Neural cell (in vitro differentiated cells): ENCODE data around the gene ARIH1. TPM values are rescaled to one million over a fixed set of nuclear protein-coding genes. Genes with fewer than 3 reads are reported as not detected.

Experiments
- H2AFZ ChIP-seq: fragments of 200-600, 300-800 bp; sonication (generic), shearing (Covaris generic); 2 replicates; pipeline ENCODE4 v1.6.0; 2014; ENCODE audit warnings: low read depth, mild to moderate bottlenecking, antibody characterized with exemption, low read length, moderate library complexity
- H3F3A ChIP-seq: fragments of 200-600 bp; shearing (Covaris generic); 2 replicates; pipeline ENCODE4 v1.6.1; 2016; ENCODE audit warnings: mild to moderate bottlenecking, moderate library complexity, mixed read lengths, antibody characterized with exemption, low read length; ENCODE audit not compliant: insufficient read depth, poor library complexity, severe bottlenecking
- H3K27ac ChIP-seq: fragments of 200-600, 300-800 bp; sonication (generic), shearing (Covaris generic); 2 replicates; pipeline ENCODE4 v1.5.1; 2014; ENCODE audit warnings: mild to moderate bottlenecking, low read length, moderate library complexity
- H3K27me3 ChIP-seq: fragments of 300-800, 200-600 bp; sonication (generic), shearing (Covaris generic); 2 replicates; pipeline ENCODE4 v1.6.0; 2014; ENCODE audit warnings: mild to moderate bottlenecking, low read depth, low read length, moderate library complexity; ENCODE audit not compliant: insufficient read depth
- H3K36me3 ChIP-seq: fragments of 300-800, 200-600 bp; sonication (generic), shearing (Covaris generic); 2 replicates; pipeline ENCODE4 v1.5.1; 2014; ENCODE audit warnings: mild to moderate bottlenecking, antibody characterized with exemption, low read length, moderate library complexity; ENCODE audit not compliant: insufficient read depth
- H3K4me2 ChIP-seq: fragments of 300-800, 200-600 bp; sonication (generic), shearing (Covaris generic); 2 replicates; pipeline ENCODE4 v1.6.0; 2014; ENCODE audit warnings: mild to moderate bottlenecking, low read length
- H3K4me3 ChIP-seq: fragments of 300-800, 200-600 bp; sonication (generic), shearing (Covaris generic); 2 replicates; pipeline ENCODE4 v1.5.1; 2014; ENCODE audit warnings: mild to moderate bottlenecking, low read length, moderate library complexity
- H3K79me2 ChIP-seq: fragments of 200-600 bp; shearing (Covaris generic); replicated peaks from 2 replicates; pipeline ENCODE4 v1.6.0; 2014; ENCODE audit warnings: mild to moderate bottlenecking, low read length, moderate library complexity; ENCODE audit not compliant: insufficient read depth
- H3K9ac ChIP-seq: fragments of 300-800, 200-600 bp; sonication (generic), shearing (Covaris generic); 2 replicates; pipeline ENCODE4 v1.6.1; 2016; ENCODE audit warnings: mild to moderate bottlenecking, low read length, mixed read lengths
- H3K9me2 ChIP-seq: fragments of 200-600 bp; shearing (Covaris generic); 2 replicates; pipeline ENCODE4 v1.6.1; 2016; ENCODE audit warnings: mild to moderate bottlenecking, low read length, mixed read lengths; ENCODE audit not compliant: insufficient read depth
- H3K9me3 ChIP-seq: fragments of 200-600, 300-800 bp; sonication (generic), shearing (Covaris generic); 2 replicates; pipeline ENCODE4 v1.6.1; 2016; ENCODE audit warnings: mild to moderate bottlenecking, mixed run types, low read length, moderate library complexity, mixed read lengths
- H4K20me1 ChIP-seq: fragments of 200-600 bp; shearing (Covaris generic); 2 replicates; pipeline ENCODE4 v1.6.1; 2016; ENCODE audit warnings: mild to moderate bottlenecking, mixed run types; ENCODE audit not compliant: insufficient read depth
- EP300 ChIP-seq: fragments of 450-650 bp; conservative IDR thresholded peaks from 2 replicates; pipeline ENCODE4 v1.6.1; 2014; ENCODE audit warnings: antibody characterized with exemption, mild to moderate bottlenecking, moderate library complexity; ENCODE audit not compliant: poor library complexity, severe bottlenecking
- EZH2 ChIP-seq: fragments of 200-600, 300-800 bp; shearing (Covaris generic), sonication (generic); IDR thresholded peaks from 2 replicates; pipeline ENCODE4 v1.6.1; 2014; ENCODE audit warnings: antibody characterized with exemption, low read length, borderline replicate concordance, mild to moderate bottlenecking; ENCODE audit not compliant: insufficient read depth, poor library complexity, severe bottlenecking
- MXI1 ChIP-seq: fragments of 450-650 bp; conservative IDR thresholded peaks from 2 replicates; pipeline ENCODE4 v1.6.1; 2014; ENCODE audit warnings: antibody characterized with exemption, mild to moderate bottlenecking; ENCODE audit not compliant: poor library complexity, severe bottlenecking
- POLR2AphosphoS5 ChIP-seq: IDR thresholded peaks from 2 replicates; pipeline ENCODE4 v1.6.1; 2012
- RAD21 ChIP-seq: fragments of 450-650 bp; conservative IDR thresholded peaks from 2 replicates; pipeline ENCODE4 v1.6.1; 2014; ENCODE audit warnings: antibody characterized with exemption, mild to moderate bottlenecking, moderate library complexity
- SMC3 ChIP-seq: fragments of 450-650 bp; conservative IDR thresholded peaks from 2 replicates; pipeline ENCODE4 v1.6.1; 2014; ENCODE audit warnings: antibody characterized with exemption, mild to moderate bottlenecking, moderate library complexity; ENCODE audit not compliant: poor library complexity
- TAF1 ChIP-seq: IDR thresholded peaks from 2 replicates; pipeline ENCODE4 v1.6.1; 2012; ENCODE audit warnings: low read depth
- polyA plus RNA-seq: library from polyadenylated mRNA; depleted of rRNA; stranded (reverse); fragments of >200 nt; gene quantifications from 2 replicates; pipeline ENCODE4 v1.2.3, GENCODE V29; 2014
- TF ChIP-seq, protein P1 (sequence below): IDR thresholded peaks from 2 replicates; pipeline ENCODE4 v1.6.1; 2012; ENCODE audit warnings: borderline replicate concordance
- TF ChIP-seq, protein P2 (sequence below): fragments of 450-650 bp; IDR thresholded peaks from 2 replicates; pipeline ENCODE4 v1.5.1; 2014; ENCODE audit warnings: antibody characterized with exemption, mild to moderate bottlenecking, moderate library complexity; ENCODE audit not compliant: poor library complexity, severe bottlenecking

The ARIH1 gene
- polyA plus RNA-seq, 1 donor from 2014 or later = 72.1 TPM

DNA sequence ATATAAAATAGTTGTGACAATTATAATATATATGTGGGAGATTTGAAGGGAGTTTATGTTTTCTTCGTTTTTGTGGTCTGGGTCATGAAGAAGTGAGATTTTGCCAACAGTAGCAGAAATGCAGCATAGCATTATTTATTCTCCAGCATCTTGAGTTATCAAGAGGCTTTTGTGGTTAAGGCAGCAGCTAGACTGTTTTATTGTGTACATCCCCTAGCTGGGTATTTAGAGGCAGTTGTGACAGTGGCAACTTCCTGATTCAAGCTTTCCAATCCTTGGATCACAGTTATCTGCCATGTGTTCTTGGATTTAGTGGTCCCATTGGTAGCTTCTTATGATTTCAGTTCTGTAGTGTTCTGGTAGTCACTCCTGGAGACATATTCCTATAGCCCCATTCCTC is 29.0 kb downstream of the ARIH1 start:
- no peaks in the 10 kb centered on the region for H3K27me3 ChIP-seq
- no peak overlapping the region for H3K4me3 ChIP-seq
- H3K36me3 ChIP-seq = peaks cover 7% of the 10 kb centered on the region
- peaks cover 93% of the 10 kb centered on the region for H3K79me2 ChIP-seq
- H3K4me2 ChIP-seq = no peak overlapping the region
- H3K9me2 ChIP-seq = no peaks in the 10 kb centered on the region
- no peaks in the 10 kb centered on the region for H3F3A ChIP-seq
- TF ChIP-seq POLR2AphosphoS5 (no peak), SMC3 (no peak), EP300 (no peak), MXI1 (no peak), TAF1 (no peak), RAD21 (no peak), EZH2 (no peak)
- TF ChIP-seq, protein P1, sequence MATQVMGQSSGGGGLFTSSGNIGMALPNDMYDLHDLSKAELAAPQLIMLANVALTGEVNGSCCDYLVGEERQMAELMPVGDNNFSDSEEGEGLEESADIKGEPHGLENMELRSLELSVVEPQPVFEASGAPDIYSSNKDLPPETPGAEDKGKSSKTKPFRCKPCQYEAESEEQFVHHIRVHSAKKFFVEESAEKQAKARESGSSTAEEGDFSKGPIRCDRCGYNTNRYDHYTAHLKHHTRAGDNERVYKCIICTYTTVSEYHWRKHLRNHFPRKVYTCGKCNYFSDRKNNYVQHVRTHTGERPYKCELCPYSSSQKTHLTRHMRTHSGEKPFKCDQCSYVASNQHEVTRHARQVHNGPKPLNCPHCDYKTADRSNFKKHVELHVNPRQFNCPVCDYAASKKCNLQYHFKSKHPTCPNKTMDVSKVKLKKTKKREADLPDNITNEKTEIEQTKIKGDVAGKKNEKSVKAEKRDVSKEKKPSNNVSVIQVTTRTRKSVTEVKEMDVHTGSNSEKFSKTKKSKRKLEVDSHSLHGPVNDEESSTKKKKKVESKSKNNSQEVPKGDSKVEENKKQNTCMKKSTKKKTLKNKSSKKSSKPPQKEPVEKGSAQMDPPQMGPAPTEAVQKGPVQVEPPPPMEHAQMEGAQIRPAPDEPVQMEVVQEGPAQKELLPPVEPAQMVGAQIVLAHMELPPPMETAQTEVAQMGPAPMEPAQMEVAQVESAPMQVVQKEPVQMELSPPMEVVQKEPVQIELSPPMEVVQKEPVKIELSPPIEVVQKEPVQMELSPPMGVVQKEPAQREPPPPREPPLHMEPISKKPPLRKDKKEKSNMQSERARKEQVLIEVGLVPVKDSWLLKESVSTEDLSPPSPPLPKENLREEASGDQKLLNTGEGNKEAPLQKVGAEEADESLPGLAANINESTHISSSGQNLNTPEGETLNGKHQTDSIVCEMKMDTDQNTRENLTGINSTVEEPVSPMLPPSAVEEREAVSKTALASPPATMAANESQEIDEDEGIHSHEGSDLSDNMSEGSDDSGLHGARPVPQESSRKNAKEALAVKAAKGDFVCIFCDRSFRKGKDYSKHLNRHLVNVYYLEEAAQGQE = no peak
- TF ChIP-seq, protein P2, sequence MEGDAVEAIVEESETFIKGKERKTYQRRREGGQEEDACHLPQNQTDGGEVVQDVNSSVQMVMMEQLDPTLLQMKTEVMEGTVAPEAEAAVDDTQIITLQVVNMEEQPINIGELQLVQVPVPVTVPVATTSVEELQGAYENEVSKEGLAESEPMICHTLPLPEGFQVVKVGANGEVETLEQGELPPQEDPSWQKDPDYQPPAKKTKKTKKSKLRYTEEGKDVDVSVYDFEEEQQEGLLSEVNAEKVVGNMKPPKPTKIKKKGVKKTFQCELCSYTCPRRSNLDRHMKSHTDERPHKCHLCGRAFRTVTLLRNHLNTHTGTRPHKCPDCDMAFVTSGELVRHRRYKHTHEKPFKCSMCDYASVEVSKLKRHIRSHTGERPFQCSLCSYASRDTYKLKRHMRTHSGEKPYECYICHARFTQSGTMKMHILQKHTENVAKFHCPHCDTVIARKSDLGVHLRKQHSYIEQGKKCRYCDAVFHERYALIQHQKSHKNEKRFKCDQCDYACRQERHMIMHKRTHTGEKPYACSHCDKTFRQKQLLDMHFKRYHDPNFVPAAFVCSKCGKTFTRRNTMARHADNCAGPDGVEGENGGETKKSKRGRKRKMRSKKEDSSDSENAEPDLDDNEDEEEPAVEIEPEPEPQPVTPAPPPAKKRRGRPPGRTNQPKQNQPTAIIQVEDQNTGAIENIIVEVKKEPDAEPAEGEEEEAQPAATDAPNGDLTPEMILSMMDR = no peak
- H3K27ac ChIP-seq = no peak overlapping the region
- H3K9ac ChIP-seq = no peak overlapping the region
- H4K20me1 ChIP-seq = peaks cover 27% of the 10 kb centered on the region
- no peak overlapping the region for H2AFZ ChIP-seq
- no peaks in the 10 kb centered on the region for H3K9me3 ChIP-seq

DNA sequence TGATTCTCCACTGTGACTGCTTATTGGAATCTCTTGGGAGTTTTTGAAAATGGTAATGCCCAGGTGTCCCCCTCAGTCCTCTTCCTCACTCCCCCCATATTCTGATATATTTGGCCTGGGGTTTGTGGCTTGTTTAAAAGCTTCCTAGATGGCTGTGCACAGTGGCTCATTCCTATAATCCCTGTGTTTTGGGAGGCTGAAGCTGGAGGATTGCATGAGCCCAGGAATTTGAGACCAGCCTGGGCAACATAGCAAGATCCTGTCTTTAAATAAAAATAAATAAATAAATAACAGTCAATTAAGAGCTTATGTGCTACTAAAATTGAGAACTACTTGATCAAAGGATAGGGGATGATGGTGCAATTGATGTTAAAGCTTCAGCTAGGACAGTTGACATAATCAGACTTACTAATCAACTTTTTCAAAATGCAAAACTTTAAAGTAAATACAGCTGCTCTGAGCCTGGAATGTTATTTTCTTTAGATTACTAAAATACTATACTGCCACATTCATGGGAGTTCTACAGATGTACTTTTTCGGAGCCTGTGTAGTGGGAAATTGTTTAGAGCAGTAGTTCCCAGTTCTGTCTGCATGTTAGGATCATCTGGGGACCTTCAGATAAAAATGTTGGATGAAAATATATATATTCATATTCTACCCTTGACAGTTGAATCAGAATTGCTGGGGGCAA is 33.4 kb downstream of the ARIH1 start:
- H3K27ac ChIP-seq = no peak overlapping the region
- H3K27me3 ChIP-seq = no peaks in the 10 kb centered on the region
- TF ChIP-seq EP300 = no peak
- TF ChIP-seq, protein P2 = no peak
- TF ChIP-seq, protein P1 = no peak
- TF ChIP-seq POLR2AphosphoS5 = no peak
- TF ChIP-seq EZH2 = no peak
- TF ChIP-seq TAF1 = no peak
- no peak for TF ChIP-seq MXI1
- no peak for TF ChIP-seq RAD21
- TF ChIP-seq SMC3 = no peak
- no peak overlapping the region for H3K4me2 ChIP-seq
- H3K4me3 ChIP-seq = no peak overlapping the region
- H3F3A ChIP-seq = no peaks in the 10 kb centered on the region
- peaks cover 91% of the 10 kb centered on the region for H3K79me2 ChIP-seq
- no peaks in the 10 kb centered on the region for H3K36me3 ChIP-seq
- H3K9me2 ChIP-seq = no peaks in the 10 kb centered on the region
- H2AFZ ChIP-seq = no peak overlapping the region
- no peaks in the 10 kb centered on the region for H3K9me3 ChIP-seq
- H3K9ac ChIP-seq = no peak overlapping the region
- H4K20me1 ChIP-seq = peaks cover 20% of the 10 kb centered on the region
